Muscle of back (tissue), 11 donors: ENCODE data around the gene ZNRF1. TPM values are rescaled to one million over a fixed set of nuclear protein-coding genes. Genes with fewer than 3 reads are reported as not detected.

Source experiments
- DNase-seq, 3 donors: peaks; one replicate each; pipeline versions ENCODE4 v3.0.0 to v3.0.0-alpha.2; 2013
- polyA plus RNA-seq, 10 donors: library from polyadenylated mRNA; unstranded; fragments of 120-200 nt; gene quantifications; one replicate each; pipeline ENCODE4 v1.2.1, GENCODE V29; 2013; ENCODE audit not compliant: insufficient read length in 10 of 10

ZNRF1 gene
- polyA plus RNA-seq, 10 donors, result 34.0 to 51.6 (median 38.9) TPM

DNA sequence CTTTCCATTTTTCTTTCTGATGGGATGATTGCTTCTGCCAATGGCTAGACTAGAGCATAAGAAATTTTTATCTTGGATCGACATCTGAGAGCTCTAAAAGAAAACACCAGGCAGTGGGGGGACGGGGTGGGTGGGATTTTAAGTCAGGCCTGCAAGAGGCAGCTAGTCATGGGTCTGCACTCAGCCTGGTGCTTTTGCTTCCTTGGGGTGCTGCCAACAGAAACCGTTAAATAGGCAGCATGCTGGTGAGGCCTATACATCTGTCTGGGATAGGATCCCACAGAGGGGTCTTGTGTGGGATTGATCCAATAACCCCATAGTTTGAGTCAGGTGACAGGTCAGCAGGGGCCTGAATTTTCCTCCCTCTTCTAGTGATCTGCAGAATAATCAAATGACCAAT lies 26.9 kb downstream of the ZNRF1 start:
- peak; percentile 36 to 67 (median 45) for DNase-seq

DNA sequence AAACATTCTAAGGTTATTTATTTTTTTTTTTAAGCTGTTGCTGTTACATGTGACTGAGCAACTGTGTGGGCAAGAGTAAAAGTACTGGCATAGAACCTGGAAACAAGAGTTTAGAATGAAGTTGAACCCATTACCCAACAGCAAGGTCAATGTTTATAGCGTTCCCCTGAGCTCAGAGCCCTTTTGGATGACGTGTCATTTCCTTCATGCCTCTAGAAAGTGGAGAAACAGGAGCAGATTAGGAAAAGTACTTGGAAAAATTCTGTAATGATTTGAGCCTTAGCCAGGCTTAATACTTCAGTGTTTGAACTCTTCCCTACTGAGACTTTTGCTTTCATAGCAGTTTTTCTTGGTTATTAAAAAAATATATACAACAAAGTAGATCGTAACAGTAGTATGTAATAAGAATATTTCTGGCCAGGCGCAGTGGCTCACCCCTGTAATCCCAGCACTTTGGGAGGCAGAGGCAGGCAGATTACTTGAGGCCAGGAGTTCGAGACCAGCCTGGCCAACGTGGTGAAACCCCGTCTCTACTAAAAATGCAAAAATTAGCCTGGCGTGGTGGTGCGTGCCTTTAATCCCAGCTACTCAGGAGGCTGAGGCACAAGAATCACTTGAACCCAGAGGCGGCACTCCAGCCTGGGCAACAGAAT lies 27.5 kb downstream of the ZNRF1 start:
- DNase-seq, result peak; percentile 86 to 92 (median 88)

DNA sequence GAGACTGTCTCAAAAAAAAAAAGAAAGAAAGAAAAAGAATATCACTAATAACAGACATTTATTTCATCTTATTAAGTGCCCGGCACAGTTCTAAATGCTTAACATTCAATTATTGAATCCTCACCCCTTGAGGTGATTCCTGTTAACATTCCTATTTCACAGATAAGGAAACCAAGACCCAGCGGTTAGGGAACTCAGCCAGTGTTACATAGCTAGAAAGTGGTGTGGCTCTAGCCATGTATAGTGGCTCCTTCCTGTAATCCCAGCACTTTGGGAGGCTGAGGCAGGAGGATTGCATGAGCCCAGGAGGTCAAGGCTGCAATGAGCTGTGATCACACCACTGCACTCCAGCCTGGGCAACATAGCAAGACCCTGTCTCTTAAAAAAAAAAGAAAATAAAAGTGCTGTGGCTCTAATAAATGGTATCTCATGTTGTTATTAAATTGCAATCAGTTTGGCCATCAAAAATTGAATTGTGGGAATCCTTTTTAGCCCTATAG lies 28.1 kb downstream of the ZNRF1 start:
- DNase-seq, result no peak

DNA sequence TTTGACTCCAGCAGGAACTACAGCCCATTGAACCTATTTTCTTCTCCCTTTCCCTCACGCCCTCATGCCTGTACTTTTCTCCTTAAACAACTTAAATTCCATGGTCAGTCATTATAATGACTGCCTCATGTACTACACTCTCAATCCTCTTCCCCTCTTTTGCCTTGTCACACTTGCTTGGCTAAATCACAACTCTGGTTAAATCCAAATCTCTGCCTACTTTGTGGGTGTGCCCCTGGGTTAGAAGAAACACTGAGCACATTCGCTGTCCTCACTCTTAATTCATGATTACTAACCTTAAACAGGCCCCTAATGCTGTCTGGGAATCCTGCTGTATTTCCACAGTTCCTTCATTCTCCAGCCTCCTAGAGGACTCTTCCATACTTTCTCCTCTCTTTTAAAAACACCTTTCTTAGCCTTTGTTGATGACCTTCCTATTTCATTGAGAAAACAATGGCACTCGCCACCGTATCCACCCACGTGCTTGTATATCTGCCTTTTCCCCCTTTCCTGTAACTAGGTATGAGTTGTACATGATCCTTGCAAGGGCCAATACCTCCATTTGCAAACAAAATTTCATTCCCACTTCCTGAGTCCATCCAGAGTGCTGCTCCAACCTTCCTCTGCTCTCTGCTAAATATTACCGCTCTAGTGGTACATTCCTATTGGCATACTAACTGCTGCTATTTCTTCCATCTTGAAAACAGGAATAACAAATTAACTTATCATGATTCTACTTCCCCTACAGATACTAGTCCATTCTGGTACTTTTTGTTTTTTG lies 28.9 kb downstream of the ZNRF1 start:
- DNase-seq, result no peak

DNA sequence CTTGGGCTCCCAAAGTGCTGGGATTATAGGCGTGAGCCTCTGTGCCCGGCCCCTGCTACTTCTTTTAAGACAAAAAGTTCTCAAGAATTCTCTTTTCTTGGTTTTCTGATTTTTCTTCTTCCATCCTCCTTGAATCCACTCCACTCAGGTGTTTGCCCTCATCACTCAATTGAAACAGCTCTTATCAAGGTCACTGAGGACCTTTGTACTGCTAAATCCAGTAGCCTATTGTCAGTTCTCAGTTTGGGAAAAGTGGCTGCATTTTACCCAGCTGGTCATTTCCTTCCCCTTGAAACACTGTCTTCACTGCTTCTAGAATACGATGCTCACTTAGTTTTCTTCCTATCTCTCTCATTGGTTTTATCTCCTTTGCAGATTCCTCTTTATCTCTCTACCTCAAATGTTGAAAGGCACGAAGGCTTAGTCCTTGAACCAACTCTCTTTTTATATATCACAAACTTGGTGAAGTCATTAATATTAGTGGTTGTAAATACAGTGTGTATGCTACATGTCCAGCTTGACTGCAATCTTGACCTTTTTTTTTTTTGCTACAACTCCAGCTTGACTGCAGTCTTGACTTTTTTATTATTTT lies 29.8 kb downstream of the ZNRF1 start:
- DNase-seq, result no peak

DNA sequence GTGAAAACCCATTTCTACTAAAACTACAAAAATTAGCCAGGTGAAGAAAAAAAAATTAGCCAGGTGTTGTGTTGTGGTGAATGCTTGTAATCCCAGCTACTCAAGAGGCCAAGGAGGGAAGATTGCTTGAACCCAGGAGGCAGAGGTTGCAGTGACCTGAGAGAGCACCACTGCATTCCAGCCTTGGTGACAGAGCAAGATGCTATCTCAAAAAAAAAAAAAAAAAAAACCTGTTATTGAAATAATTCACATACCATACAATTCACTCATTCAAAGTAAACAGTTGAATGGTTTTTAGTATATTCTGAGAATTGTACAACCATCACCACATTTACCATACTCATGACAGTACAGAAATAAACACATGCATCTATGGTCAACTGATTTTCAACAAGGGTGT lies 31.0 kb downstream of the ZNRF1 start:
- DNase-seq, result peak in 1 of 3 donors; percentile 51

DNA sequence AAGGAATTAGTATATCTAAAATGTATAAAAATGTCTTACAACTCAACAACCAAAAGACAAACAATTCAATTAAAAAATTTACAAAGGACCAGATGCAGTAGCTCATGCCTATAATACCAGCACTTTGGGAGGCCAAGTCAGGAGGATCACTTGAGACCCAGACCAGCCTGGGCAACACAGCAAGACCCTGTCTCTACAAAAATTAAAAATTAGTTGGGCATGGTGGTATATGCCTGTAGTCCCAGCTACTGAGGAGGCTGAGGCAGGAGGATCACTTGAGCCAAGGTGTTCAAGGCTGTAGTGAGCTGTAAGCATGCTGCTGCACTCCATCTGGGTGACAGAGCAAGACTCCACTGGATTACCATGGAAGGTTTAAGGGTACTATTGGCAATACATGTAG lies 33.8 kb downstream of the ZNRF1 start:
- no peak for DNase-seq

DNA sequence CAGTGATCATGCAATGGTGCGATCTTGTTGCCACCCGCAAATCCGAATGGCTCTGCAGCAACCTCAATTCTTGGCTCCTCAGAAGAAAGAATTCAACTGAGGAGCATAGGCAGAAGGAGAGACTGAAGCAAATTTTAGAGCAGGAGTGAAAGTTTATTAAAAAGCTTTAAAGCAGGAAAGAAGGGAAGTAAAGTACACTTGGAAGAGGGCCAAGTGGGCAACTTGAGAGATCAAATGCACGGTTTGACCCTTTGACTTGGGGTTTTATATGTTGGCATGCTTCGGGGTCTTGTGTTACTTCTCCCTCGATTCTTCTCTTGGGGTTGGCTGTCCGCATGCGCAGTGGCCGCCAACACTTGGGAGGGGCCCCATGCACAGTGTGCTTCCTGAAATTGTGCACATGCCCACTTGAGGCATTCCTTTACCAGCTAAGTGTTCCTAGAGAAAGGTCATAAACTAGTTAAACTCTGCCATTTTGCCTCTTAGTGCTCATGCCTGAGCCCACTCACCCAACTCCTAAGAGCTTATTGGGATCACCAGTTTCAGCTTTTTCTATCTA lies 36.7 kb downstream of the ZNRF1 start:
- no peak for DNase-seq

DNA sequence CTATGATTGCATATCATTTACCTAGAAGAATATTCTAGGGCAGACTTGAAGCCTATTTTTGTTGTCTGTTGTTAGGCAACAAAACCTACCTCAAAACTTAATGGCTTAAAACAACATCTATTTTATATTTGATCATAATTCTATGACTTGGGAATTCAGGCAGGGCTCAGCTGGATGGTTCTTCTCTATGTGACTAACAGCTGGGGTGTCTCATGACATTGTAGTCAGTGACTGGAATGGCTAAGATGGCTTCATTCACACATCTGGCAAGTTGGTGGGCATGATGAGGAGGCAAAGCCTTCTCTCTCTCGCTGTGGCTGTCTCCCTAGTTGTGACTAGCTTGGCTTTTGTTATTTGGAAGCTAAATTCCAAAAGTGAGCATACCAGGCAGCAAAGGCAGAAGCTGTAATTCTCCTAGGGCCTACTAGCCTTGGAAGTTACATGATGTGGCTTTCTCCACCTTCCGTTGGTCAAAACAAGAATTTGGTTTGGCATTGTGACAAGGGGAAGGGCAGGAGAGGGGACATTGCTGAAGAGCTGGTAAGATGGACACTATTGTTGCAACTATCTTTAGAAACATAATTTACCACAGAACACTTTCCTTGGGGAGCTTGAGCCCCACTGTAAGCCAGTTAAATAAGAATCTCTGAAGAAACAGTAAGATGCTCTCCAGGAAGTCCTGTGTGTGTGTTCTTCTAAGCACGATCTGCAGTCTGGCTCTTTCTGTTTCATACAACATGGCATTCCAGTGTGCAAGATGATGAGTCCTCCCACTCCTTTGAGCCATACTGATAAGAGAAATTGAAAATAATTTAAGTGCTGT lies 39.4 kb downstream of the ZNRF1 start:
- DNase-seq, result no peak

DNA sequence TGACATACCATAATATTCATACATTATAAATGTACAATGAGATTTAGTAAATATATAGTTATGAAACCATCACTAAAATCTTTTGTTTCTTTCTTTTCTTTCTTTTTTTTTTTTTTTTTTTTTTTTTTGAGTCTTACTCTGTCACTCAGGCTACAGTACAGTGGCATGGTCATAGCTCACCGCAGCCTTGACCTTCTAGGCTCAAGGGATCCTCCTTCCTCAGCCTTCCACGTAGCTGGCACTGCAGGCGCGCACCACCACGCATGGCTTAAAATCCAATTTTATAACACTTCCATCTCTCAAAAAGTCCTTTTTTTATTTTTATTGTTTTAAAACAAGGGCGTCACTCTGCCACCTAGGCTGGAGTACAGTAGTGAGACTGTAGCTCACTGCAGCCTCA lies 41.1 kb downstream of the ZNRF1 start:
- no peak for DNase-seq

DNA sequence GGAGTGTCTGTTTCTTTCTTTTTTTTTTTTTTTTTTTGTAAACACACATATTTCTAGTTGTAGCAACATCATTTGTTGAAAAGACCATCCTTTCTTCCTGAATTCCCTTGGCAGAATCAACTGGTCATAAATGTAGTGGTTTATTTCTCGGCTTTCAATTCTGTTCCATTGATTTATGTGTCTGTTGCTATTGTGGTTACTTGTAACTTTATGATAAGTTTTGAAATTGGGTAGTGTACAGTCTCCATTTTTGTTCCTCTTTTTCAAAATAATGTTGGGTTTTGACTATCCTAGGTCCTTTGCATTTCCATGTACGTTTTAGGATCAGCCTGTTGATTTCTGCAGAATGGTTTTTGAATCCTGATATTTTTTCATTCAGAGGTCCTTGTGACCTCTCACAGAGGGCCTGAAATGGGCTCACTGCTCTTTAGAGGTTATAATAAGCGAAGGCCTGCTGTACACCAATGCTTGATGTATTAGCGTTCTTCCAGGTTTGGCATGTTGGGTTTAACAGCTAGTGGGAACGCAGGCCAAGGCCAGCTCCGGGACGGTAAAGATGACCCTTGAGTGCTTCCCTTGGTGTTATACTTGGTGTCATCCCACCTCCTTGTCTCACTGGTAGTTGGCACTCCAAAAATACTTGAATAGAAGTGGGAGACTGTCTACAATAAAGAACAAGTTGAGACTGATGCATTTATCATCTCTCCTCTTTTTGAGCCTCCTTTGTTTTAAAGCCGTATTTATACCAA lies 43.8 kb downstream of the ZNRF1 start:
- DNase-seq, result no peak

DNA sequence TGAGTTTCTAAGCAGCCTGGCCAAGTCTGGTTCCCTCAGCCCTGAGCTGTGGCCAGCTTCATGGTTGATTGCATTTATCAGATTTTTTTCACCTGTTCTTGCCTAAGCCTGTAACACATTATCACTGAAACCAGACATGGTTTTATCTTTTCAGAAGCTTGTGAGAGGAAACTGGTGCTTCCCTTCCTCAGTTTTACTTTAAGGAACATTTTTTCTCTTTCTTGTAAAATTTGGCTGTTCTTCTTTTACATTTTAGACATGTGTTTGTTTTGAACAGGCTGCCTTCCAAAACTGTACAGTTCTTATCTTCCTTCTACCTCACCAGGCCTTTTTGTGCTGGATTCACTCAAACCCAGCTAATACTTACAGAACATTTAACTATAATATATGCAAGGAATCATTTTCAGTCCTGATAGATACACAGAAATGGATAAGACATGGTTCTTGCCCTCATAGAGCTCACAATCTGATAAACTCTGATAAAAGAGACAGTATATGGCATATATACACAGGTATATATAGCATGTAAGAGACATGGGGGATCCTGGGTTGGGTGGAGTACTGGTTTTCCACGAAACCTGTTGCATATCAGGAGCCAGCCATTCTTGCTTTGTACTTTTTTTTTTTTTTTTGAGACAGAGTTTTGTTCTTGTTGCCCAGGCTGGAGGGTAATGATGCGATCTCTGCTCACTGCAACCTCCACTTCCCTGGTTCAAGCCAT lies 44.5 kb downstream of the ZNRF1 start:
- peak in 1 of 3 donors; percentile 43 for DNase-seq

DNA sequence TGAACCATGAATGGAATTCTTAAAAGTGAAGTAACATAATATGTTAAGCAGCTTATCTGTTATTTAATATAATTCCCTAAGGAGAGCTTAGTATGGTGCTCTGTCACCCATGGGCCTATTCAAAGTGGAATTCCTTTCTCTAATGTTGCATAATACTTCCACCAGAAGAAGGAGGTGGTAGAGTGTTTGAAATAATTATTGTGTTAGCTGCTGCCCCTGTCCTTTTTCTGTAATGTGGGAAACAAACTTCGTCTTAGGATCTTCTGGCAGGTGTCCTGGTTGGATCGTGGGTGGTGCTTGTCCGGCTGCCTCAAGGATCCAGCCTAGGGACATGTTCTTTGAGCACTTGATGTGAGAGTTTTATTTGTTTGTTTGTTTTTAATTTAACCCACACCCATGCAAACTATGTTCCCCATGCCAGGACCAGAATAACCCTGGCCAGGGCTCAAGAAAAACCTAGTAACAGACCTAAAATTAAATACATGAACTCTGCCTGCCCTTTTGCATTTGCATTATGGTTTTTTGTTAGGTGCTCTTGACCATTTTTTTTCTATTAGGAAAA lies 46.1 kb downstream of the ZNRF1 start:
- DNase-seq, result peak; percentile 49 to 73 (median 56)

DNA sequence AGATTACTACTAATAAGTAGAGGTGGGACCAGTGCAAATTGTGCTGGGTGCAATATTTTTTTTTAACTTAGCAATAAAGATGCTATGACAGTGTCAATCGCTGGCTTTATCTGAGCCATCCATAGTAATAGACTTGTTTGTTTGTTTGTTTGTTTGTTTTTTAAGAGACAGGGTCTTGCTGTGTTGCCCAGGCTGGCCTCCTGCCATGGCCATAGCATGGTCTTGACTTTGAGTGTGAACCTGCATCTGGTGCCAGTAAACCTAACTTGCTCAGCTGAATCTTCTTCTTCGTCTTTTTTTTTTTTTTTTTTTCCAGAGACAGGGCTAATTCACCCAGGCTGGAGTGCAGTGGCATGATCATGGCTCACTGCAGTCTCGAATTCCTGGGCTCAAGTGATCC lies 46.6 kb downstream of the ZNRF1 start:
- no peak for DNase-seq

DNA sequence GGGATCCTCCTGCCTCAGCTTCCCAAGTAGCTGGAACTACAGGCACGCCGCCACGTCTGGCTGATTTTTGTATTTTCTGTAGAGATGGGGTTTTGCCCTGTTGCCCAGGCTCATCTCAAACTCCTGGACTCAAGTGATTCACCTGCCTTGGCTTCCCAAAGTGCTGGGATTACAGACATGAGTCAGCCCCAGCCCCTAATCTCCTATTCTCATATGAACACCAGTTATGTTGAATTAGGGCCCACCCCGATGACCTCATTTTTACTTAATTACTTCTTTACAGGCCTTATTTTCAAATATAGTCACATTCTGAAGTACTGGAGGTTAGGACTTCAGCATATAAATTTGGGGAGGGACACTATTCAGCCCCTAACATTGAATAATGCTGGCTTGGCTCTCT lies 49.2 kb downstream of the ZNRF1 start:
- DNase-seq, result no peak

DNA sequence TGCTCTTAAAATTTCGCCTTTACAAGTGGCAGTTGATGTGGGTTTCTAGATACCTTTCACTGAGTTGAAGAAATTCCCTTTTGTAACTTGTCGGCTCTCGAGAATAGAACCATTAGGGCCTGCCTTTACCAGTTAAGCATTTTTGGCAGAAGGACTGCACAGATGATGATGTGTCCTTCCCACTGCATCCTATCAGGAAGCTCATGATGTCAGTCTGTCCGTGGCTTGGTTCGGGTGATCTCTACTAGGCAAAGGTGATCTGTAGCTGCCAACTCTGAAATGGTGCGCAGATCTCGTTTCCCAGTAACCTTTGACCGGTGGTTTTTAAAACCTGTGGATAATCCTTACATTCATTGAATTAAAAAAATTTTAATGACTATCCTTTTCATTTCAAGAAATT lies 49.7 kb downstream of the ZNRF1 start:
- no peak for DNase-seq

DNA sequence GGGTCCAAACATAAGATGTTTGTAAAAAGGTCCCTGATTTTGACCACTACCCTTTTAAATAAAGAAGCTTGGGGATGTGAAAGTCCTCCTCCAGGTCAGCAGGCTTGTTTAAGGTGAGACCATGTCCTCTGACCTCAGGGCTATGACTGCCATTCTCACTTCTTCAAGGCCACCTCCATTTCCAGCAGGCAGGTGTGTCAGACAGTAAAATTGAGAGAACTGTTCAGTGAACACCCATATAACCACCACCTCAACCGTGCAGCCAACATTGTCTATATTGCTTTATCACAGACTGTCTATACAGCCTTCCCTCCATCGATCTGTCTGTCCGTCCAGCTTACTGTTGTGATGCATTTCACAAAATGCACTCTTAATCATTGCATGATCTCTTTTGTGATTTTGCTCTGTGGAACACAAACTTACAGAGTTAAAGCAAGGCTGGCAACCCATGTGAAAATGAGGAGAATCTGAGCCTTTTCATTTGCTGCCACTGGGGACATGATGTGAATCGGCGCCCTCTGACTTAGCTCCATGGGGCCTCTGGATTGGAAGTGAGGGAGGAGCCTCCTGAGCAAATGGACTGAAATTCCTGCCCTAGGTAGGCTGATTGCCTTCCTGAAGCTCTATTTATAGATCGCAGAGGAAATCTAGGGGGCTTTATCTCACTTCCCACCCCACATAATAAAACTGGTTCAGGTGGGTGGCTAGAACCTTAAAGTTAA lies 53.8 kb downstream of the ZNRF1 start:
- DNase-seq, result no peak

DNA sequence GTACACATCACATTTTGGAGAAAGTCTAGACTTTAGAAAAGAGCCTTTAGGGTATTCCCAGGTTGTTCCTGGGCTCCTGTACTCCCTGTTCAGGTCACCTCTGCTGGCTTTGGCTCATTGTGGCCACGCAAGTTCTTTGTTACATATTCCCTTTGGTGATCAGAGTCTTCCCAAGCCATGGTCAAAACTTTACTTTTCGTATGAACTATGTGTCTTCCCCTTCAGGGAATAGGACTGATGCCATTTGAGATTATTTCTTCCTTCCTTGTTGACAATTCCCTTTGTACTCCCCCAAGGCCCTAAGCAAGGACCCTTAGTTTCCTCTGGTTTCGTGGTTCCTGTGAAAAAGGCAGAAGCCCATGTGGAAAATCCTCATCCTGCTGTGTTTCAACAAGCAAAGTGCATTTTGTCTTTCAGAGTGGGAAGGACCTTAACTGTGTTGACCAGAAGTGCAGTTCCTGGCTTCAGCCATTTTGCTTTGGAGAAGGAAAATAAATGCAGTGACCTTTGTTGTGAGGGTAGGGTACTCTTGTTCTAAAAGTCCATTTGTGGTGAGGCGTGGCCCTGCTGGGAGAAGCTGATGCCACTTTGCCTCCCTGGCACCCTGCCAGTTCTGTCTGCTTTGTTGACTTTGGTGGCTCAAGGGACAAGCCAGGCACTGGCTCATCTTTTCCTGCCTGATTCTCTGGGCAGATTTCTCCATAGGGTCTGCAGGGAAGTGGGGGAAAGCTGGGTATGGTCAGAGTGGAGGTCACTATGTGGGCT lies 55.1 kb downstream of the ZNRF1 start:
- peak; percentile 22 to 37 (median 28) for DNase-seq
